ENCODE data around the gene DYNC1I1.

DYNC1I1 gene

DNA sequence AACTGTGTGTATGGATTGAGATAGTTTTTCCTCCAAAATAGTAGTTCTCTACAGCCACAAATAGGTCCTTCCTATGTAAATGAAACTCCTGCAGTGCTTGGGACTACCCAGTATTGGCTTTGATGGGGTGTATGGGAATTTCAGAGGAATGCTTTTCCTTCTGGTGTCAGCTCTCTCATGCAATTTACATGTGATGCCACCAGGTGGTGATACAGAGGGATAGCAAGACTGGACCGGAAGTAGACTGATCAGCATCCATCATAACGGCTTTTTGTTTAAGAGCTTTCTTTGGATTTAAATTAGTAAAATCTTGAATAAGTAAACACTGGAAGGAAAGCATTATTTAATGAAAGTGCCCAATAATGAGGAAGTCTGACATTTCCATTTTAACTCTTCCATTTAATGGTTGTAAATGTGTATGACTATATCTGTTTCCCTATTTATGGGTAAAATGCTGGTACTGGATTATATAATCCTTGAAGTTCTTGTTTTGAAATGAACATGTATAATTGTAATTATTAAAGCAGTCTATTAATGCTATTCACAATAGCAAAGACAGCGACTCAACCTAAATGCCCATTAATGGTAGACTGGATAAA lies 22.7 kb downstream of the DYNC1I1 start:
- no peak for DNase-seq

DNA sequence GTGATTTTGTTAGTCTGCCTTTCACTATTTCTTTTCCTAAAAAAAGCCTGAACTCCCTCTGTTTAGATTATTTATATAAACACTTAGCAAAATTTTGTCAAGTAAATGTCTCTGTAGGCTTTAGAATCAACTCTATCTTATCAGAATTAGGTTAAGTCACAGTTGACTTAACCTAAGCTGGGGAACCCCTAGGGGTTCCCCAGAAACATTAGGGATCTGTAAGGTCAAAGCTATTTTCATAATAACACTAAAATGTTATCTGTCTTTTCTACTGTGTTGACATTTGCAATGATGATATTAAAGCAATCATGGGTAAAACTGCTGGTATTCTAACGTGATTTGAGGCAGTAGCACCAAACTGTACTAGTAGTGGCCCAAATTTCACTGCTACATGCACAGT lies 24.3 kb downstream of the DYNC1I1 start:
- no peak for DNase-seq

- DNase-seq = no peak
Observed at GRCh38 chr7:95798401-95798930, 26.1 kb downstream of the DYNC1I1 start.

GRCh38 chr7:95800787-95801186 lies 28.4 kb downstream of the DYNC1I1 start:
- DNase-seq = no peak

GRCh38 chr7:95802270-95802669 lies 29.9 kb downstream of the DYNC1I1 start:
- no peak for DNase-seq

DNA sequence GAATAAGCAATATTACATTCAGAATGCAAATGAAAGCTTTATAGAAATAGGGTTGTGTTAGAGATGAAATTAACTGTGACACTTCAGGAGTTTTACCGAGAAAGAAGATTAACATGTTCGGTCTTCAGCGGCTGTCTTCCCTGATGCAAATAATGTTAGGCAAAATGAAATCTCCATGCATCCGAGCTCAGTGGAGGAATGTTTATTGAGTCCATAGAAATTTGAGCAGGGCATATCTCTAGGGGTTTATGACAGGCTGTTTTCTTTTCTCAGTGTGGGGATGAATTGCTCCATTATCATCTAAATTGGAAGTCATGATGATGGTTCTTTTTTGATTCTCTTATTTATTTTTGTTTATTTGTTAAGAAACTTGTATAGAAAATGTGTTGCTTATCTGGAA lies 31.7 kb downstream of the DYNC1I1 start:
- DNase-seq = no peak

DNA sequence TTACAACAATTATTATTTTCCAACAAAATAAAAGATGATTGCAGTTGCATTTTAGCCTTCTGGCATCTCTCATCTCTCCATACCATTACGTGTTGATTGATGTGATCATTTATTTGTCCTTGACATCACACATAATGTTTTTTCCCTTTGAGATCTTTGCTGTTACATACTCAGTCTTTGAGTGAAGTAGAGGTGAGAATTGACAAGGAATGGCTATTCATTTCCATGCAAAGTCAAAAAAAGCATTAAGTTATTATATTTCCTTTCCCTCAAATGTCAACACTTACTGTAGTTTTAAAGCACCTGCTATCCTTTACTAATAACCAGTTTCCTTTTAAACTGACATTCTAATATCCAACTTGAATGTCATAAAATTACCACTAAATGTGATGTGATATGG lies 33.6 kb downstream of the DYNC1I1 start:
- DNase-seq = no peak

GRCh38 chr7:95808396-95808795 lies 36.0 kb downstream of the DYNC1I1 start:
- DNase-seq = no peak

- DNase-seq = no peak
Observed at GRCh38 chr7:95811846-95812445, 39.6 kb downstream of the DYNC1I1 start.

DNA sequence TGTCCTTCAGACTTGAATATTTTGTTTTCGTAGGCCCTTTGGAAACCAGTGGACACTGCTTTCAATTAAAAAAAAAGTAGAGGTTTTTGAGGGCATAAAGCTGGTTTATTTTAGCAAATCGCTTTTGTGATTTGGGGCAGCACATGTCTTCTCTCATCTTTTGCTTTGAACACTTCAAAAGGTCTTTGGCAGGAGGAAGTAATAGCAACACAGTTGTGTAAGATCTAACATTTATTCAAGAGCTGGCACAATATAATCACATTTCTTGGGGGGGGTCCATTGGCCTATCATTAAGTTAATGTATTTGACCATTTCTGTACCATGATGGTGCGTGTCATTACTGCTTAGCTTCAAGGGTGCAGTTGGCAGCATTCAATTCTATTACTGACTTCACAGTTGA lies 42.4 kb downstream of the DYNC1I1 start:
- no peak for DNase-seq

DNA sequence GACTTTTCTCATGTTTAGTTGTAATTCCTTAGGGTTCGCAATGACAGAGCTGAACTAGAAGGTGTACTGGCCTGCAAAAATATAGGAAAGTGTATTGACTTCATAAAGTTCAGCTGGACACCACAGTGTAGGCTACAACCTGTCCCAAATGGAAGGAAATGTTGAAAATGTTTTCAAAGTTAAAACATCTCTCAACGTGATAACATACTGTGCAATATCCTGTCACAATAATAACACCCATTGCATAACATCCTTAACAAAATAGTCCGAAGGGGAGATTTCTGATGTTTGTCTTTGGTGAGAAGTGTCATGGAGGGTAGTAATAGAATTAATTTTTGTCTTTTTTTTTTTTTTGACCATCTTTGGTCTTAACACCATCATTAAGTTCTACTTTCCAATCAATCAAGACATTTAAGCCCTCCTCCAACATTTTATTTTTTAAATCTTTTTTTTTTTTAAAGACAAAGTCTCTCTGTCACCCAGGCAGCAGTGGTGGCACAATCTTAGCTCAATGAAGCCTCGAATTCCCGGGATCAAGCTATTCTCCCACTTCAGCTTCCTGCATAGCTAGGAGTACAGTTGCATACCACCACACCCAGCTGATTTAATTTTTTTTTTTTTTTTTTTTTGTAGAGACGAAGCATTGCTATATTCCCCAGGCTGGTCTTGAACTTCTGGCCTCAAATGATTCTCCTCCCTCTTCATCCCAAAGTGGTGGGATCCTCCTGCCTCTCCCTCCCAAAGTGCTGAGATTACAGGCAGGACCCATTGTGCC lies 45.7 kb downstream of the DYNC1I1 start:
- DNase-seq = no peak

DNA sequence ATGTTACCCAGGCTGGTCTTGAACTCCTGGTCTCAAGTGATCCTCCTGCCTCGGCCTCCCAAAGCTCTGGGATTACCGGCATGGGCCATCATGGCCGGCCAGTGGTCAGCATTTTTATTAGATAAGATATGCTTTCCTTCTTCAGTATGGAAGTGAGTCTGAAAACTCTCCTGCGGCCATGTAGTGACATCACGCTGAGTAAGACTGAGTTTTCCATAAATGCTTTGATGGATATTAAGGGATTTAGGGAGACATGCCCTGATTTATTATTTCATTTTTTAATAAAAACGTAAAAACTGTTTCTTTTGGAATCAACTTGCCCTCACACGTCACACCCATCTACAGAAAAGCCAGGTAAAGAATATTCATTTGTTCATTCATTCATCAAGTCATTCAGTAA lies 48.4 kb downstream of the DYNC1I1 start:
- DNase-seq = no peak

- no peak for DNase-seq
Observed at GRCh38 chr7:95822717-95823116, 50.4 kb downstream of the DYNC1I1 start.

GRCh38 chr7:95824616-95825015 lies 52.3 kb downstream of the DYNC1I1 start:
- no peak for DNase-seq

- DNase-seq = no peak
Observed at GRCh38 chr7:95828824-95829790, 56.8 kb downstream of the DYNC1I1 start.

GRCh38 chr7:95840953-95841950 lies 68.9 kb downstream of the DYNC1I1 start:
- DNase-seq = no peak

GRCh38 chr7:95843286-95843685 lies 70.9 kb downstream of the DYNC1I1 start:
- no peak for DNase-seq

GRCh38 chr7:95845007-95845406 lies 72.7 kb downstream of the DYNC1I1 start:
- no peak for DNase-seq

DNA sequence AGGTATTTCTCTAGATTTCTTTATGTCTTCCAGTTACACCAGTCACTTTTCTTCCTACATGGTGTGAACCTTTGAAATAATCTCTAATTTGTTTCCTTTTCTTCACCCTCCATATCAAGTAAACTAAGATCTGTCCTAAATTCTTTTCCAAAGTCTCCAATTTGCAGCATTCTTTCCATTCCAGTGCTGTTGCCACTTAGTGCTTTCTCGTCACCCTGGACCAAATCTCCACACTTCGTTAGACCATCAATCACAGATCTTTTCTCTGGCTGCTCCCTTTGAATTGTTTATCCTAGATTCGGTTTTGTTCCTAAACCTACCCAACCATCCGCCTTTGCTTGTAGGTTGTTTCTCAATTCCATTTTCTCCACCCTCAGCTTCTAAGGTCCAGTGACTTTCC lies 74.7 kb downstream of the DYNC1I1 start:
- DNase-seq = no peak

DNA sequence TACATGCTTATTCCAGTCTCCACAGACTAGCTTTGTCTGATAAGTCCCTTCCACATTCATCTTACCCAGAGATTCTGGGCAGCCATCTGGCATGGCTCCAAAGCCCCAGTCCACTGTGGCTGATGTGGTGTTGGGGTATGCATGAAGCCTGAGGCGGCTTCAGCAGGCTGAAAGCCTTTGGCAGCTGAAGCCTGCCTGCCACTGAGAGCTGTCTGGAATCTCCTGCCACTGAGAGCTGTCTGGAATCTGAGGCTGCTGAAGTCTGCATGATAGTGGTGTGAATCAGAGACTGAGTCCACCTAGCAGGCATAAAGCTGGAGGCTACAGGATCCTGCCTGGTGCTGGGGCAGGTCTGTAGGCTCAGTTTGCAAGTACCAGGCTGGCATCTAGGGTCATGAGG lies 87.1 kb downstream of the DYNC1I1 start:
- DNase-seq = no peak

DNA sequence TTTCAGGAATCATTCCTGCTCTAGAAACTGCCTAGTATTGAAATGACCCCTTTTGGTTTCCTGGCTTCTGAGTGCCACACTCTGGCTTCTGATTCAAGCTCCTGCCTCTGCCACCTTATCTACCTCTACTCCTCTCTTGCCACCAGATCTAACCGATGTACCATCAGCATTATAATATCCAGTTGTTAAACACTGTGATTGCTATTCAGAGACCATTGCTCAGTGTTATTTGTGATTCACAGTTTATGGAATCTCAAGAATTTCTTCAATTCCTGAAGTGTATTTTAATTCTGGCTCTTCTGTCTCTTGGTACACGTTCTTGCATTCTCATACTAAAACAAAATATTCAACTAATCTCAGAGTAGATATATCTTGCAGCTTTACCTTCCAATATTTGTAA lies 88.7 kb downstream of the DYNC1I1 start:
- no peak for DNase-seq

- no peak for DNase-seq
Observed at GRCh38 chr7:95863623-95864022, 91.3 kb downstream of the DYNC1I1 start.

Measured in activated naive CD4-positive, alpha-beta T cell treated with Interleukin-2 at 50 U/mL for 16 hours (primary cell).